HFFc6 (cell line): Measurements from ENCODE around the gene PRODH. TPM values are rescaled to one million over a fixed set of nuclear protein-coding genes. Genes with fewer than 3 reads are reported as not detected.
"Not testable (repeated sequence)": the region's sequence is repeated elsewhere in the genome, so short reads cannot be mapped to it uniquely, and the experiment has no call there.

Experiments
- DNase-seq: peaks from one replicate; pipeline ENCODE4 v3.0.0-alpha.2; 2018
- H3K27ac Mint-ChIP-seq: 2 replicates; pipeline ENCODE4 v1.8.0; 2020; ENCODE audit warnings: mild to moderate bottlenecking, mixed read lengths
- H3K27me3 Mint-ChIP-seq: 2 replicates; pipeline ENCODE4 v1.8.0; 2021; ENCODE audit warnings: mild to moderate bottlenecking, moderate library complexity, mixed read lengths; ENCODE audit not compliant: insufficient read depth
- H3K36me3 Mint-ChIP-seq: 2 replicates; pipeline ENCODE4 v1.8.0; 2021; ENCODE audit warnings: low read depth, mixed read lengths
- H3K4me1 Mint-ChIP-seq: 2 replicates; pipeline ENCODE4 v1.8.0; 2020; ENCODE audit warnings: low read depth, mixed read lengths
- H3K4me3 Mint-ChIP-seq: 2 replicates; pipeline ENCODE4 v1.8.0; 2020; ENCODE audit warnings: mild to moderate bottlenecking, moderate library complexity, mixed read lengths
- H3K9me3 Mint-ChIP-seq: 2 replicates; pipeline ENCODE4 v1.8.0; 2020; ENCODE audit warnings: mild to moderate bottlenecking, mixed read lengths
- total RNA-seq, 6 experiments: library from RNA; stranded (reverse); fragmentation: NEBNext Ultra II Directional; extraction: Animal tissue kit (Norgen Biotek cat#: 25700); gene quantifications; 2 replicates in 1 of 6; 3 replicates in 5 of 6; pipeline ENCODE4 v1.2.3, GENCODE V29; 2021
- TF ChIP-seq, protein P1 (sequence below): fragments of 200-600 bp; sonication (generic); IDR thresholded peaks from 2 replicates; pipeline ENCODE4 v1.5.0; 2021; ENCODE audit warnings: antibody characterized with exemption, mild to moderate bottlenecking

PRODH gene
- total RNA-seq, 6 experiments from 2014 or later, result not detected

- not testable (repeated sequence) for H3K4me1 Mint-ChIP-seq, H3K9me3 Mint-ChIP-seq, H3K36me3 Mint-ChIP-seq, DNase-seq, H3K4me3 Mint-ChIP-seq, H3K27ac Mint-ChIP-seq, H3K27me3 Mint-ChIP-seq
Observed at GRCh38 chr22:18957621-18958320, 21.7 kb upstream of the PRODH start.

DNA sequence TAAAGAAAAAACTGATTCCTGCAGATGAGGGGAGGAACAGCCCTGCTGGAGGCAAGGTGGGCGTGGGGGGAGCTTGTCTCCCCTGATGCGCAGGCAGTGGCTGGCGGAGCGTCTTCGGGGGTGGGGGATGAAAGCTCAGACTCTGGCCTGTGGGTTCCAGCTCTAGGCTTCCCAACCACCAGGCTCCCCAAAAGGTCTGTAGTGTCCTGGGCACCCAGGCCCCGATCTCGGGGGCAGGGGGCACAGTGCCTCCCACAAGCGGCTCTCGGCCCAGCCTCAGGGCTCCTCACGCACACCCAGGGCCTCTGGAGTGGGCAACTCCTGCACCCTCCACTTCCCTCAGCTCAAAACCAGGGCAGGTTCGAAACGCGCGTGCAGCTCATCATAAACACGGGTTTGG, 20.9 kb upstream of the PRODH start:
- H3K4me3 Mint-ChIP-seq, H3K4me1 Mint-ChIP-seq, DNase-seq, H3K36me3 Mint-ChIP-seq, H3K9me3 Mint-ChIP-seq, H3K27ac Mint-ChIP-seq, H3K27me3 Mint-ChIP-seq: not testable (repeated sequence)

- not testable (repeated sequence) for H3K27ac Mint-ChIP-seq, H3K4me3 Mint-ChIP-seq, H3K4me1 Mint-ChIP-seq, DNase-seq, H3K36me3 Mint-ChIP-seq, H3K27me3 Mint-ChIP-seq, H3K9me3 Mint-ChIP-seq
Observed at GRCh38 chr22:18956121-18956895, 20.2 kb upstream of the PRODH start.

DNA sequence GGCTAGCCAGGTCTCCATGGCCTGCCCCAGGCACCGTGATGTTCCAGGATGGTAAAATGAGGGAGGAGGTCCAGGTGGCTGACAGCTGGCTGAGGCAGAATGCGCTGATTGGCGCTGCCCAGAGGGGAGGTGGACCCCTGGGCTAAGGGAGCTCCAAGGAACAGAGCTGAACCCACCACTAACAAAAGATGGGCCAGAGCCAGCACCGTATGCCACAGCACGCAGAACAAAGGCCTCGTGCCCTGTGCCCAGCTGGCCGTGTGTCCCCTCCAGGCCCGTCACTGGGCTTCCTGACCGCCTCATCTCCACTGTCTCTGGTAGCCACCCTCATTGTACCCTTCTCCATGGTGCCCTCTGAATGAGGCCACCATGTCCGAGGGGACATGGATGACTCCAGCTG, 19.6 kb upstream of the PRODH start:
- TF ChIP-seq, protein P1, sequence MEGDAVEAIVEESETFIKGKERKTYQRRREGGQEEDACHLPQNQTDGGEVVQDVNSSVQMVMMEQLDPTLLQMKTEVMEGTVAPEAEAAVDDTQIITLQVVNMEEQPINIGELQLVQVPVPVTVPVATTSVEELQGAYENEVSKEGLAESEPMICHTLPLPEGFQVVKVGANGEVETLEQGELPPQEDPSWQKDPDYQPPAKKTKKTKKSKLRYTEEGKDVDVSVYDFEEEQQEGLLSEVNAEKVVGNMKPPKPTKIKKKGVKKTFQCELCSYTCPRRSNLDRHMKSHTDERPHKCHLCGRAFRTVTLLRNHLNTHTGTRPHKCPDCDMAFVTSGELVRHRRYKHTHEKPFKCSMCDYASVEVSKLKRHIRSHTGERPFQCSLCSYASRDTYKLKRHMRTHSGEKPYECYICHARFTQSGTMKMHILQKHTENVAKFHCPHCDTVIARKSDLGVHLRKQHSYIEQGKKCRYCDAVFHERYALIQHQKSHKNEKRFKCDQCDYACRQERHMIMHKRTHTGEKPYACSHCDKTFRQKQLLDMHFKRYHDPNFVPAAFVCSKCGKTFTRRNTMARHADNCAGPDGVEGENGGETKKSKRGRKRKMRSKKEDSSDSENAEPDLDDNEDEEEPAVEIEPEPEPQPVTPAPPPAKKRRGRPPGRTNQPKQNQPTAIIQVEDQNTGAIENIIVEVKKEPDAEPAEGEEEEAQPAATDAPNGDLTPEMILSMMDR, result no peak
- Mint-ChIP-seq H3K36me3 (no peaks in the 10 kb centered on the region), H3K27me3 (peaks cover 2% of the 10 kb centered on the region), H3K4me3 (no peak overlapping the region), H3K27ac (no peak overlapping the region), H3K4me1 (peaks cover 9% of the 10 kb centered on the region), H3K9me3 (no peaks in the 10 kb centered on the region)
- DNase-seq, result no peak

GRCh38 chr22:18954990-18955571, 19.0 kb upstream of the PRODH start:
- H3K9me3 Mint-ChIP-seq, result no peaks in the 10 kb centered on the region
- peaks cover 6% of the 10 kb centered on the region for H3K27me3 Mint-ChIP-seq
- TF ChIP-seq, protein P1, result no peak
- peaks cover 9% of the 10 kb centered on the region for H3K4me1 Mint-ChIP-seq
- H3K27ac Mint-ChIP-seq, result no peak overlapping the region
- no peak overlapping the region for H3K4me3 Mint-ChIP-seq
- DNase-seq, result no peak
- H3K36me3 Mint-ChIP-seq, result no peaks in the 10 kb centered on the region

DNA sequence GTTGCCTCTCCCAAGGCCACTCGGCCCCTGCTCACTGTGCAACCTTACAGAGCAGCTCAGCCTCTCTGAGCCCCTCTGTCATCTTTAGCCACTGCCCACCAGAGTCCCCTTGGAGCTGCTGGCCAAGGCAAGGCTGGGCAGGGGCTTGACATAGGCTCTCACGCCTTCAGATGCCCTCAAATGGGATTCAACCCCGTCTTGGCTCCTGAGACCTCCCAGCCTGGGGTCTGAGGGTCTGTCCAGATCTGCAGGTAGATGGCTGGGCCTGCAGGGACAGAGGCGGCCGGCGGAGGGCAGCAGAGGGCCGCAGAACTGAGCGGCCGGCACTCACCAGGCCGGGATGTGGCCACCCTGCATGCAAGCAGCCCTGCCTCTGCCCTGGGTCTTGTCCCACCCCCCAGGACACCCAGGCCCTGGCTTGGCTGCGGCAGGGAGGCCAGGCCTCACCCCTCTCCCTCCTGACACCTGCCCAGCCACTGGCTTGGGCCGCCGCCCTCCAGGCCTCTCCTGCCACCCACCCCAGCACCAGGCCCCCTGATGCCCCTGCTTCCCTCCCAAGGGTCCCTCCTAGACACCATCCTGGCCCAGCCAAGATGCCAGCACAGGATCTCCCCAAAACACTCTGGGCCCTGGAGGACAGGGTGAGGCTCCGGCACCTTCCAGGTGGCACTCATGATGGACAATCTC, 18.4 kb upstream of the PRODH start:
- H3K27me3 Mint-ChIP-seq, result peaks cover 13% of the 10 kb centered on the region
- not testable (repeated sequence) for H3K9me3 Mint-ChIP-seq, H3K4me3 Mint-ChIP-seq, H3K4me1 Mint-ChIP-seq, H3K27ac Mint-ChIP-seq, H3K36me3 Mint-ChIP-seq
- DNase-seq, result peak; percentile 38
- TF ChIP-seq, protein P1, result peak; percentile 79

GRCh38 chr22:18953128-18953527, 17.0 kb upstream of the PRODH start:
- H3K36me3 Mint-ChIP-seq, result not testable (repeated sequence)

More at GRCh38 chr22:18953128-18953527, 17.0 kb upstream of the PRODH start:
- H3K4me3 Mint-ChIP-seq, H3K4me1 Mint-ChIP-seq, H3K27ac Mint-ChIP-seq, H3K9me3 Mint-ChIP-seq, DNase-seq: not testable (repeated sequence)
- H3K27me3 Mint-ChIP-seq, result peaks cover 26% of the 10 kb centered on the region
